ENCODE data around the gene WFDC1.

WFDC1 gene

GRCh38 chr16:84313921-84314320 is 19.2 kb downstream of the WFDC1 start:
- Histone ChIP-seq H3K36me3 (ENCODE audit: insufficient read depth, low read length) (no peaks in the 10 kb centered on the region), H3K9me2 (replicated peaks; ENCODE audit: low read depth, low read length) (no peaks in the 10 kb centered on the region), H3F3A (ENCODE audit: low read depth) (no peaks in the 10 kb centered on the region), H3K9ac (ENCODE audit: low read depth, low read length, poor library complexity, severe bottlenecking) (no peak overlapping the region), H3K4me3 (ENCODE audit: low read length, poor library complexity, severe bottlenecking) (no peak overlapping the region), H3K4me2 (ENCODE audit: low read depth, low read length, poor library complexity, severe bottlenecking) (no peak overlapping the region), H4K20me1 (ENCODE audit: insufficient read depth, low read length, poor library complexity, severe bottlenecking) (no peaks in the 10 kb centered on the region), H3K79me2 (ENCODE audit: insufficient read depth, low read length) (no peaks in the 10 kb centered on the region), H2AFZ (ENCODE audit: low read length) (no peak overlapping the region), H3K9me3 (ENCODE audit: insufficient read depth, low read depth, low read length) (peaks cover 3% of the 10 kb centered on the region; the same call in 1 of the 2 replicates), H3K4me1 (ENCODE audit: insufficient read depth, low read length, poor library complexity, severe bottlenecking) (no peaks in the 10 kb centered on the region), H3K27me3 (ENCODE audit: insufficient read depth, low read length, poor library complexity, severe bottlenecking) (no peaks in the 10 kb centered on the region)
- TF ChIP-seq EZH2phosphoT487 (IDR thresholded peaks at IDR 0.05; ENCODE audit: borderline replicate concordance) (no peak), CTCF (conservative IDR thresholded peaks at IDR 0.05; ENCODE audit: low read length) (no peak)

GRCh38 chr16:84314373-84314772 is 19.7 kb downstream of the WFDC1 start:
- Histone ChIP-seq H3K79me2 (ENCODE audit: insufficient read depth, low read length) (no peaks in the 10 kb centered on the region), H3K4me1 (ENCODE audit: insufficient read depth, low read length, poor library complexity, severe bottlenecking) (no peaks in the 10 kb centered on the region), H3K9ac (ENCODE audit: low read depth, low read length, poor library complexity, severe bottlenecking) (no peak overlapping the region), H3K4me2 (ENCODE audit: low read depth, low read length, poor library complexity, severe bottlenecking) (no peak overlapping the region), H2AFZ (ENCODE audit: low read length) (no peak overlapping the region), H3K9me2 (replicated peaks; ENCODE audit: low read depth, low read length) (no peaks in the 10 kb centered on the region), H3K4me3 (ENCODE audit: low read length, poor library complexity, severe bottlenecking) (no peak overlapping the region), H3K27me3 (ENCODE audit: insufficient read depth, low read length, poor library complexity, severe bottlenecking) (no peaks in the 10 kb centered on the region), H3K9me3 (ENCODE audit: insufficient read depth, low read depth, low read length) (peaks cover 3% of the 10 kb centered on the region; the same call in 1 of the 2 replicates), H3K36me3 (ENCODE audit: insufficient read depth, low read length) (no peaks in the 10 kb centered on the region), H4K20me1 (ENCODE audit: insufficient read depth, low read length, poor library complexity, severe bottlenecking) (no peaks in the 10 kb centered on the region), H3F3A (ENCODE audit: low read depth) (no peaks in the 10 kb centered on the region)
- TF ChIP-seq CTCF (conservative IDR thresholded peaks at IDR 0.05; ENCODE audit: low read length) (no peak), EZH2phosphoT487 (IDR thresholded peaks at IDR 0.05; ENCODE audit: borderline replicate concordance) (no peak)

GRCh38 chr16:84314814-84315213 is 20.1 kb downstream of the WFDC1 start:
- Histone ChIP-seq H3K9me2 (replicated peaks; ENCODE audit: low read depth, low read length) (no peaks in the 10 kb centered on the region), H3K4me1 (ENCODE audit: insufficient read depth, low read length, poor library complexity, severe bottlenecking) (no peaks in the 10 kb centered on the region), H3K4me3 (ENCODE audit: low read length, poor library complexity, severe bottlenecking) (no peak overlapping the region), H3K9me3 (ENCODE audit: insufficient read depth, low read depth, low read length) (peaks cover 3% of the 10 kb centered on the region; the same call in 1 of the 2 replicates), H3K4me2 (ENCODE audit: low read depth, low read length, poor library complexity, severe bottlenecking) (no peak overlapping the region), H3K27me3 (ENCODE audit: insufficient read depth, low read length, poor library complexity, severe bottlenecking) (no peaks in the 10 kb centered on the region), H3K79me2 (ENCODE audit: insufficient read depth, low read length) (no peaks in the 10 kb centered on the region), H3F3A (ENCODE audit: low read depth) (no peaks in the 10 kb centered on the region), H4K20me1 (ENCODE audit: insufficient read depth, low read length, poor library complexity, severe bottlenecking) (no peaks in the 10 kb centered on the region), H3K36me3 (ENCODE audit: insufficient read depth, low read length) (no peaks in the 10 kb centered on the region), H2AFZ (ENCODE audit: low read length) (no peak overlapping the region), H3K9ac (ENCODE audit: low read depth, low read length, poor library complexity, severe bottlenecking) (no peak overlapping the region)
- no peak for TF ChIP-seq CTCF (conservative IDR thresholded peaks at IDR 0.05; ENCODE audit: low read length)
